ENCODE measurements around the gene BMP8A. TPM values are rescaled to one million over a fixed set of nuclear protein-coding genes. Genes with fewer than 3 reads are reported as not detected.

Gene BMP8A
- total RNA-seq, 1 donor from 2014 or later = 0.16 TPM

- H3K27me3 ChIP-seq (ENCODE audit: low read depth) = no peaks in the 10 kb centered on the region
- no peak for TF ChIP-seq CTCF (IDR thresholded peaks at IDR 0.05; ENCODE audit: borderline replicate concordance)
- no peak overlapping the region for H3K4me3 ChIP-seq
- H3K36me3 ChIP-seq = peaks cover 82% of the 10 kb centered on the region
- peaks cover 19% of the 10 kb centered on the region for H3K4me1 ChIP-seq
- no peak for DNase-seq
- H3K27ac ChIP-seq (replicated peaks) = no peak overlapping the region
- intact Hi-C loops (cut with micrococcal nuclease) = no loop called here
- no peaks in the 10 kb centered on the region for H3K9me3 ChIP-seq (replicated peaks)
Observed at GRCh38 chr1:39484564-39484963, 6.9 kb upstream of the BMP8A start.

GRCh38 chr1:39485046-39485803 is 6.2 kb upstream of the BMP8A start:
- H3K27ac ChIP-seq (replicated peaks) = peak overlapping the region; percentile 42
- intact Hi-C loops (cut with micrococcal nuclease) = no loop called here

GRCh38 chr1:39488012-39488545 is 3.4 kb upstream of the BMP8A start:
- H3K27me3 ChIP-seq (ENCODE audit: low read depth) = peaks cover 28% of the 10 kb centered on the region
- H3K4me1 ChIP-seq = peaks cover 24% of the 10 kb centered on the region
- intact Hi-C loops (cut with micrococcal nuclease) = no loop called here
- H3K9me3 ChIP-seq (replicated peaks) = no peaks in the 10 kb centered on the region
- H3K36me3 ChIP-seq = peaks cover 50% of the 10 kb centered on the region
- DNase-seq = no peak
- no peak overlapping the region for H3K4me3 ChIP-seq
- no peak for TF ChIP-seq CTCF (IDR thresholded peaks at IDR 0.05; ENCODE audit: borderline replicate concordance)
- H3K27ac ChIP-seq (replicated peaks) = no peak overlapping the region

More at GRCh38 chr1:39485046-39485803, 6.2 kb upstream of the BMP8A start:
- no peak for TF ChIP-seq CTCF (IDR thresholded peaks at IDR 0.05; ENCODE audit: borderline replicate concordance)
- Histone ChIP-seq H3K36me3 (peaks cover 76% of the 10 kb centered on the region), H3K4me3 (no peak overlapping the region), H3K27me3 (ENCODE audit: low read depth) (no peaks in the 10 kb centered on the region), H3K9me3 (replicated peaks) (no peaks in the 10 kb centered on the region), H3K4me1 (peaks cover 19% of the 10 kb centered on the region)
- no peak for DNase-seq

- Histone ChIP-seq H3K27me3 (ENCODE audit: low read depth) (peaks cover 35% of the 10 kb centered on the region), H3K9me3 (replicated peaks) (no peaks in the 10 kb centered on the region), H3K4me3 (no peak overlapping the region), H3K4me1 (peaks cover 24% of the 10 kb centered on the region), H3K36me3 (peaks cover 41% of the 10 kb centered on the region), H3K27ac (replicated peaks) (no peak overlapping the region)
- DNase-seq = no peak
- no peak for TF ChIP-seq CTCF (IDR thresholded peaks at IDR 0.05; ENCODE audit: borderline replicate concordance)
- intact Hi-C loops (cut with micrococcal nuclease) = no loop called here
Observed at GRCh38 chr1:39488793-39489566, 2.5 kb upstream of the BMP8A start.

GRCh38 chr1:39489567-39490239 is 1.7 kb upstream of the BMP8A start:
- Histone ChIP-seq H3K36me3 (peaks cover 34% of the 10 kb centered on the region), H3K4me3 (no peak overlapping the region), H3K9me3 (replicated peaks) (no peaks in the 10 kb centered on the region), H3K4me1 (peaks cover 21% of the 10 kb centered on the region), H3K27me3 (ENCODE audit: low read depth) (peaks cover 41% of the 10 kb centered on the region), H3K27ac (replicated peaks) (no peak overlapping the region)
- no peak for DNase-seq
- intact Hi-C loops (cut with micrococcal nuclease) = no loop called here
- TF ChIP-seq CTCF (IDR thresholded peaks at IDR 0.05; ENCODE audit: borderline replicate concordance) = no peak
